ENCODE measurements around the gene GGT5.
"Not testable (repeated sequence)": the region's sequence is repeated elsewhere in the genome, so short reads cannot be mapped to it uniquely, and the experiment has no call there.

The GGT5 gene

GRCh38 chr22:24185001-24185500 lies 59.8 kb downstream of the GGT5 start:
- Histone ChIP-seq H3K4me1 (ENCODE audit: control insufficient read depth in 1 of 2, insufficient read depth in 1 of 2, low read depth in 1 of 2, low read length in 1 of 2) (peaks cover 10 to 11% of the 10 kb centered on the region in 2 experiments), H3K36me3 (peaks cover 2% of the 10 kb centered on the region), H3K4me3 (ENCODE audit: low read depth in 1 of 2, low read length in 1 of 2) (no peak overlapping the region), H3K27me3 (no peaks in the 10 kb centered on the region), H3K27ac (no peak overlapping the region), H3K9me3 (no peaks in the 10 kb centered on the region)
- no peak for TF ChIP-seq CTCF (IDR thresholded peaks at IDR 0.05)

DNA sequence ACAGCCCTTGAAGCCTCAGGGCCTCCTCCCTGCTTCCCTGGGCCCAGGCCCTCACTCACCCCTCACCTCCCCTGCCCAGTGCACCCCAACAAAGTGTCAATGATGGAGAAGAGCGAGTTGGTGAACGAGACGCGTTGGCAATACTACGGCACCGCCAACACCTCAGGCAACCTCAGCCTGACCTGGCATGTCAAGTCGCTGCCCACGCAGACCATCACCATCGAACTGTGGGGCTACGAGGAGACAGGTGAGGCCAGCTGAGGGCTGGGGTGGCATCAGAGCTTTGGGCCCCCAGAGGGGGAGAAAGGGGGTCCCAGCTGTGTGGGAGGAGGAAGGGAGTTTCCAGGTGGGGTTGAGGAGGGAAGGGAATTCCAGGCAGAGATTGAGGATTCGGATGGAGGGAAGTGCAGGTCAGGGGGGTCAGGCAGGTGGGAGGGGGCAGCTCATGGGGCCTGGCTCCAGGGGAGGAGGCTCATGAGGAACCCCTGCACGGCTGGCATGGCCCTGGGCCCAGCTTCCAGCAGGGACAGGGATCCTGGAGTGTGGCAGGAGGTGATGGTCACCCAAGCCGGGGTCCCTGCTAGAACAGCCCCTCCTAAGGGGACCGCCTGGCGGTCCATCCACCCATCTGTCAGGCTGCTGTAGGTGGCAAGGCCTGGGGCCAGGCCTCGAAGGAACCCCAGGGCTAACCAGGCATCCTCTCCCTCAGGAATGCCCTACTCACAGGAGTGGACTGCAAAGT lies 60.7 kb downstream of the GGT5 start:
- Histone ChIP-seq H3K4me3 (ENCODE audit: low read depth in 1 of 2, low read length in 1 of 2) (no peak overlapping the region), H3K27ac (no peak overlapping the region), H3K4me1 (ENCODE audit: control insufficient read depth in 1 of 2, insufficient read depth in 1 of 2, low read depth in 1 of 2, low read length in 1 of 2) (peaks cover 2 to 3% of the 10 kb centered on the region in 2 experiments), H3K9me3 (no peaks in the 10 kb centered on the region), H3K27me3 (no peaks in the 10 kb centered on the region), H3K36me3 (peaks cover 10% of the 10 kb centered on the region)
- TF ChIP-seq CTCF (IDR thresholded peaks at IDR 0.05) = no peak

- H3K4me3 ChIP-seq (ENCODE audit: low read depth in 1 of 2, low read length in 1 of 2) = no peak overlapping the region
- no peak for TF ChIP-seq CTCF (IDR thresholded peaks at IDR 0.05)
- H3K36me3 ChIP-seq = peaks cover 18% of the 10 kb centered on the region
- H3K4me1 ChIP-seq (ENCODE audit: control insufficient read depth in 1 of 2, insufficient read depth in 1 of 2, low read depth in 1 of 2, low read length in 1 of 2) = no peaks in the 10 kb centered on the region
- no peaks in the 10 kb centered on the region for H3K27me3 ChIP-seq
- no peaks in the 10 kb centered on the region for H3K9me3 ChIP-seq
- H3K27ac ChIP-seq = no peak overlapping the region
Measured at GRCh38 chr22:24183321-24184031, 61.4 kb downstream of the GGT5 start.

- not testable (repeated sequence) for H3K27ac ChIP-seq; H3K4me3 ChIP-seq (ENCODE audit: low read depth in 1 of 2, low read length in 1 of 2); H3K9me3 ChIP-seq
Measured at GRCh38 chr22:24182900-24183246, 62.0 kb downstream of the GGT5 start.

DNA sequence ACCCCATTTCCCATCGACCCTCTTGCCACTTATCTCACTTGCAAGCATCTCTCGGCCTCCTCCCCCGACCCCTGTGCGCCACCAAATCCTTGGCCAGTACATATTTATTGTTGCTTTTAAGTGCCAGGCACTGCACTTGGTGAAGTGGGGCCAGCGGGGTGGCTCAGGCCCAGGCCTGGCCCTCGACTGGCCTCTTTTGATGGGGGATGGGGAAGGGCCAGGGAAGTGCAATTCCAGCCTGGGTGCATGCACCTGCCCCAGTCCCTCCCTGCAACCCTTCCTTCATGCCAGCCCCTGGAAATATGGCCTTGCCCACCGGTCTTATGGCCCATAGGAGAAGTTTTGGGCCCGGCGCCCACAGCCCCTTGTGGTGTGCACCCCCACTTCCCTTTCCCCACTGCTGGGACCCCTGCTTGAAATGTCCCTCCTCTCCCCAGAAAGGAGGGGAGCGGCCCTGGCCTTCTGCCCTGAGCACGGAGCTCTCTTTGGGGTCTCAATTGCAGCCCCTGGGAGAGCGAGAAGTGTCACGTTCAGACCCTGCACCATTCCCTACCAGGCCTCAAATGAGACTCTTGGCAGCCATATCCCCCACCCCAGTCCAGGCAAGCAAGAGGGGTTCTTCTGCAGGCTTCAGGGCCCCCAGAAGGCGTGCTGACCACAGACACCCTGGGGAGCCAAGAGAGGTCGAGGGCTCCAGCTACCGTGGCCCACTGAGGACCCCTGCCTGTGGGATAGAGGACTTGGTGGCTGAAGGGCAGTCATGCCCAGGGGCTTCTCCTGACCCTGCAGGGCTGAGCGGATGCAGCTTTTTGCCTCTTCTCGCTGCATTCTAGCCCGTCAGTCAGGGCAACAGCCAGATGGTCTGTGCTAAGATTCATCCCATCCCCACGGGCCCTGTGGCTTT lies 62.6 kb downstream of the GGT5 start:
- no peak for TF ChIP-seq CTCF (IDR thresholded peaks at IDR 0.05)
- H3K4me3 ChIP-seq (ENCODE audit: low read depth in 1 of 2, low read length in 1 of 2) = no peak overlapping the region

More at GRCh38 chr22:24182900-24183246, 62.0 kb downstream of the GGT5 start:
- H3K4me1 ChIP-seq (ENCODE audit: control insufficient read depth in 1 of 2, insufficient read depth in 1 of 2, low read depth in 1 of 2, low read length in 1 of 2); H3K27me3 ChIP-seq: not testable (repeated sequence)
- peaks cover 24% of the 10 kb centered on the region for H3K36me3 ChIP-seq

More for the DNA sequence above, 62.6 kb downstream of the GGT5 start:
- Histone ChIP-seq H3K36me3 (peaks cover 30% of the 10 kb centered on the region), H3K27ac (no peak overlapping the region), H3K4me1 (ENCODE audit: control insufficient read depth in 1 of 2, insufficient read depth in 1 of 2, low read depth in 1 of 2, low read length in 1 of 2) (no peaks in the 10 kb centered on the region), H3K9me3 (no peaks in the 10 kb centered on the region), H3K27me3 (no peaks in the 10 kb centered on the region)
